HG03097 (cell line): Measurements from ENCODE around the gene TNFSF10.
A peak's percentile ranks its signal among the peaks of the same experiment; 100 is the strongest.
"Not testable (repeated sequence)": the region's sequence is repeated elsewhere in the genome, so short reads cannot be mapped to it uniquely, and the experiment has no call there.

Experiments
- ATAC-seq: cut with Tn5 transposase; IDR thresholded peaks from one replicate; pipeline ENCODE4 v1.9.1; 2021; ENCODE audit not compliant: unreplicated experiment, low FRiP score

TNFSF10 gene

DNA sequence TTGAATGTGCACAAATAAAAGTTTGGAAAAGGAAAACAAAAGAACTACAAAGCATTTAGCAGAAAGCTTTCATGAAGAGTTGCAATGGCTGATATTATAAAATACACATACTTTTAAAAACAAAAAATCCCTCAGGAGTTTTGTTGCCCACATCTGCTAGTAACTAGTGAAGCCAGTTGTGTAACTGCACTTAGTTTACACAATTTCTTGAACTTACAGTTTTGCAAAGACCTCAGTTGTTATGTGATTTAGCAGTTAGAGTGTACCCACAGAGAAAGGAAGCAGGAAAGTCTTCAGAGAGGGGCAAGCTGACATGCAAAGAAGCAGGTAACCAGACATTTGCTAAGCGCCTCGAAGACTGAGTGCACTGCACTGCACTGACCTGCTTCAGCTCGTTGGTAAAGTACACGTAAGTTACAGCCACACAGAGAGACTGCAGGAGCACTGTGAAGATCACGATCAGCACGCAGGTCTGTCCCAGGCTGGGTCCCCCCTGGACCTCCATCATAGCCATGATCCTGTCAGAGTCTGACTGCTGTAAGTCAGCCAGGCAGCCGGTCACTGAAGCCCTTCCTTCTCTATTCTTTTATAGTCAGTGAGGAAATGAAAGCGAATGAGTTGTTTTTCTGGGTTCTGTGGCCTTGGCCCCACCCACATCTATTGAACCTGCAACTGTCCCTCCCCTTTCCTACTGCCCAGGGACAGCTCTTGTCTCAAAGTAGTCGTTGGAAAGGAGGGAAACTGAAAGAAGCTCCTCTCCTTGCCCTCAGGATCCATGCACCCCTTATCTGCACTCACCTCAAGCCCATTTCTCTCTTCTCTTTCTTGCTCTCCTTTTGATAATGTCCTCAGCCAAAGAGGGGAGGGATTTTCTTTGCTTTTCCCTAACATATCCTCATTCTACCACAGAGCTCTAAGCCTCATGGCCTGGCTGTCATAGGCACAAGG, at the start of gene TNFSF10:
Gene TNFSF10 (minus strand): TSS at position 560 of the 948 bp plus-strand sequence. CDS start 46 bp downstream, at position 514.
- peak; percentile 83 for ATAC-seq

DNA sequence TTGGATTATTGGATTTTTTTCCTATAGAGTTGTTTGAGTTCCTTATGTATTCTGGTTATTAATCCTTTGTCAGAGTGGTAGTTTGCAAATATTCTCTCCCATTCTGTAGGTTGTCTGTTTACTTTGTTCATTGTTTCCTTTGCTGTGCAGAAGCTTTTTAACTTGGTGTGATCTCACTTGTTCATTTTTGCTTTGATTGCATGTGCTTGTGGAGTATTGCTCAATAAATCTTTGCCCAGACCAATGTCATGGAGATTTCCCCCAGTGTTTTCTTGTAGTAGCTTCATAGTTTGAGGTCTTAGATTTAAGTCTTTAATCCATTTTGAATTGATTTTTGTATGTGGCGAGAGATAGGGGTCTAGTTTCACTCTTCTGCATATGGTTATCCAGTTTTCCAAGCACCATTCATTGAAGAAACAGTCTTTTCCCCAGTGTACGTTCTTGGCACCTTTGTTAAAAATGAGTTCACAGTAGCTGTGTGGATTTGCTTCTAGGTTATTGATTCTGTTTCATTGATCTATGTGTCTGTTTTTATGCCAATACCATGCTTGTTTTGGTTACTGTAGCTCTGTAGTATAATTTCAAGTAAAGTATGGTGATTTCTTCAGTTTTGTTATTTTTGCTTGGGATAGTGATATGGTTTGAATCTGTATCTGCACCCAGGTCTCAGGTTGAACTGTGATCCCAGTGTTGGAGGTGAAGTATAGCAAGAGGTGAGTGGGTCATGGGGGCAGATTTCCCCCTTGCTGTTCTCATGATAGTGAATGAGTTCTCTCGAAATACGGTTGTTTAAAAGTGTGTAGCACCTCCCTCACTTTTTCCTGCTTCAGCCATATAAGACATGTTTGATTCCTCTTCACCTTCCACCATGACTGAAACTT, 46.1 kb upstream of the TNFSF10 start:
- no peak for ATAC-seq

- no peak for ATAC-seq
These were observed 45.5 kb upstream of the TNFSF10 start for GRCh38 chr3:172568701-172569100.

DNA sequence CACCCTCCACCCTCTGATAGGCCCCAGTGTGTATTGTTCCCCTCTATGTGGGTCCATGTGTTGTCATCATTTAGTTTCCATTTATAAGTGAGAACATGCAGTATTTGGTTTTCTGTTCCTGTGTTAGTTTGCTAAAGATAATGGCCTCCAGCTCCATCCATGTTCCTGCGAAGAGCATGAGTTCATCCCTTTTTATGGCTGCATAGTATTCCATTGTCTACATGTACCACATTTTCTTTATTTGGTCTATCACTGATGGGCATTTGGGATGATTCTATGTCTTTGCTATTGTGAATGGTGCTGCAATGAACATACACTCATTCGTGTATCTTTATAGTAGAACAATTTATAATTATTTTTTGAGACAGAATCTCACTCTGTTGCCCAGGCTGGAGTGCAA, 43.6 kb upstream of the TNFSF10 start:
- not testable (repeated sequence) for ATAC-seq

DNA sequence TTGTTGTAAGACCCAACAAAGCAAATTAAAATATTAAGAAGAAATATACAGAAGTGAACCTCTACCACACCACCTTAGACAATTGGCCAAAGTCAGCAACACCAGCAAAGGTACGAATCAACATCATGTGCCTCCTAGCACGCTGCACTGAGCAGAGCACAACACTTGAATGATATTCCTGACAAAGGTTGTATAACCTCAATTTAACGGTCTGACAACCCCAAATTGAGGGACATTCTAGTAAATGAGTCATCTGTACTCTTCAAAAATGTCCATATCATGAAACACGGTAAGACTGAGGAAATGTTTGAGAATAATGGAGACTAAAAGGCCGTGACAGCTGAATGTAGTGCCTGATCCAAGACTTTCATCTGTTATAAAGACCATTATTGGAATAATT, 41.3 kb upstream of the TNFSF10 start:
- ATAC-seq, result no peak

- no peak for ATAC-seq
These were observed 39.9 kb upstream of the TNFSF10 start for GRCh38 chr3:172562871-172563865.

DNA sequence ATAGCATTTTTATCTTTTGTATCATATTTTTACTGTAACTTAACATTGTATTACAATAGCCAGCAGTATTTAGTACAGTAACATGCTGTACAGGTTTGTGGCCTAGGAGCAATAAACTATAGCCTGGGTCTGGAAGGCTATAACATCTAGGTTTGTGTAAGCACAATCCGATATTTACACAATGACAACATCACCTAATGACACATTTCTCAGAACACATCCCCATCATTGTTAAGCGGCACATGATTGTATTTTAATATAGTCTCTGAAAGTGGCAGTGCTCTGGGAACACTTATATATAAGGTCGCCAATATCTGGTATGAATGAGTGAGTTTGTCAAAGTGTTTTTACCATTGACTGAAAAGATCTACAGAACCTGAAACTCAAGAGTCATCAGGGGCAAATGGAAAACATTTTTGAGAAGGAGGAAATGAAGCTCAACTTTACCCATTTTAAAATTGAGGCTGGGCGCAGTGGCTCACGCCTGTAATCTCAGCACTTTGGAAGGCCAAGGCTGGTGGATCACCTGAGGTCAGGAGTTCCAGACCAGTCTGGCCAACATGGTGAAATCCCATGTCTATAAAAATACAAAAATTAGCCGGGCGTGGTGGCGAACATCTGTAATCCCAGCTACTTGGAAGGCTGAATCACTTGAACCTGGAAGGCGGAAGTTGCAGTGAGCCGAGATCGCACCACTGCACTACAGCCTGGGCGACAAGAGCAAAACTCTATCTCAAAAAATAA, 38.8 kb upstream of the TNFSF10 start:
- no peak for ATAC-seq

GRCh38 chr3:172560586-172560985, 37.4 kb upstream of the TNFSF10 start:
- no peak for ATAC-seq

DNA sequence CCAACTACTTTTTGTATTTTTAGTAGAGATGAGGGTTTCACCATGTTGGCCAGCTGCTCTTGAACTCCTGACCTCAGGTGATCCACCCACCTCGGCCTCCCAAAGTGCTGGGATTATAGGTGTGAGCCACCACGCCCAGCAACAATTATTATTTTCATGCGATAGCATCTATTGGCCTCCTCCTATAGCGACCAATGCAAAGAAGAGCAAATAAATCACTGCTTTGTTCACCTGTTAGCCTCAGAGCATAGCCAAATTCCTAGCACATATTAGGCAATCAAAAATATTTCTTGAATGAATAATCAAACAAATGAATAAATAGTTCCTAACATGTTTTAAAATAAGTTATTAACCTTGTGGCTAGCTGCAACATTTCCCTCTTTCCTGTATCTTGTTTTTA, 36.8 kb upstream of the TNFSF10 start:
- no peak for ATAC-seq

- no peak for ATAC-seq
These were observed 35.8 kb upstream of the TNFSF10 start for GRCh38 chr3:172559020-172559419.

DNA sequence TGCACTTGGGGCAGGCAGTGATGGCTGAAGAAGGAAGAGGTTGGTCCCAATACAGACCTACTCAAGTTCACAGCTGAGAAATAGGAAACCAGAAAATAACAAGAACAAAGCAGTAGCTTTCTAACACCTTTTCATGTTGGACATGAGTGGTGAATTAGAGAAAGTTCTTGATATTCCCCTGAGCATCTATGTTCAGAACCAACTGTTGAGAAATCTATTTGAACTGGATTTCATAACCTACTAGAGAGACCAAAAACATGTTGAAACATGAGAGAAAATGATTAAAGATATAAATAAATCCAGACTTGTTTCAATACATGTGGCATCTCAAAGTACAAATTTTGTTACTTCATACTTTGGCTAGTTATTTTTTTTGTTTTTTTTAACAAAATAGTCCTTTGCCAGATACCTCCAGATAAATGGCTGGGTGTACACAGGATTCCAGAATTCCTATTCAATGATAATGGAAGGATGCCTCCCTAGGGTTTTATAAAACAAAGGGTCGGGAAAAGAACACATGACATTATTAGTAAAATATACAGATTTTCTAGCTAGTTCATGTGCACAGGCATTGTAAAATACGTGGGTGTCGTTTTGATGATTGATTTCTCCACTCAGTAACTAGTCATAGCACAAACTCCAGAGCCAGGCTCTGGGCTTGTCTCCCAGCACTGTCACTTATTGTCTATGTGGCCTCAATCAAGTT, 34.4 kb upstream of the TNFSF10 start:
- ATAC-seq, result no peak

DNA sequence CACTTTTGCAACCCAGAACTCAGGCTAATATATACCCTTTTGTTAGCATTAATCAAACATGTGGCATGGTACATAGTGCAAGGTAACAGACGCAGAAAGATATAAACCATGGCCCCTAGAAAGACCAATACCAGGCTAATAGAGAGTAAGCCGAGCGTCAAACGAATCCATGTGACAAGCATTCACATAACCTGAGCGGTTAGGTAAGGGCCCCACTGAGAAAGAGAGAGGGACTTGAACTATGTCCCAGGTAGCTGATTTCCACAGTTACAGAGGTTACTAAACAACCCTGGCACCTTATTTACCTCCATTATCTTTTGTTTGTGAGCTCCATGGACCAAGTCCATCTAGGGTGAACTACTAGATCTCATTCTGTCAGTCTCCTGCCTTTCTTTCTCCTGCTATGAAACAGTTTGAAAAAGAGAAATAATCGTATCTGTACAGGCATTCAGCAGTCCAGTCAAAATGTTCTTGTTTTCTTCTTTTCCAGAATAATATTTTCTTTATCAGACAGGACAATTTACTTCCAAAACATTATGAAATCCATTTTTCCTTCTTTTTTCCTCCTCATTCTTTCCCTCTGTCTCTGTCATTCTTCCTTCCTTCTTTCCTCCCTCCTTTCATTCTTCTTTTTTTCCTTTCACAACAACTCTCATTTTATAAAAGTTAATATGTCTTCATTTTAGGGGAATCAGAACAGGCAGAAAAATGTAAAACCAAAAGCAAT, 30.5 kb upstream of the TNFSF10 start:
- no peak for ATAC-seq

DNA sequence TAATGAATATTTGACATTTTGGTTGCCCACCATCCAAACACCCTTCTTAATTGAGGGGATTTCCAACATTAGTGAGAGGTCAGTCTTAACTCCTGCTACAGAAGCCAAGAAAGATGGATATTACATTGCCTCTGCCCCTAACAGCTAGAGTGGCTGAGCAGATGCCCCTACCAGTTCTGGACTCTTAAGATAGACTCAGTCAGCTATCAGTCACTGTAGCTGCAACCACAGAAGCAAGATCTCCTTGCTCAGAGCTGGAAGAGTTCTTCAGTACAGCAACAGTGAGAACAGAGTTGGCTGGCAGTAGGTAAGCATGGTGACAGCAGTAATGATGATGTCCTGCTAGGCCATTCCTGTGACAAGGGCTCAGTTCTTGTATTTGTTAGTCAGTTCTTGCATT, 29.4 kb upstream of the TNFSF10 start:
- no peak for ATAC-seq

DNA sequence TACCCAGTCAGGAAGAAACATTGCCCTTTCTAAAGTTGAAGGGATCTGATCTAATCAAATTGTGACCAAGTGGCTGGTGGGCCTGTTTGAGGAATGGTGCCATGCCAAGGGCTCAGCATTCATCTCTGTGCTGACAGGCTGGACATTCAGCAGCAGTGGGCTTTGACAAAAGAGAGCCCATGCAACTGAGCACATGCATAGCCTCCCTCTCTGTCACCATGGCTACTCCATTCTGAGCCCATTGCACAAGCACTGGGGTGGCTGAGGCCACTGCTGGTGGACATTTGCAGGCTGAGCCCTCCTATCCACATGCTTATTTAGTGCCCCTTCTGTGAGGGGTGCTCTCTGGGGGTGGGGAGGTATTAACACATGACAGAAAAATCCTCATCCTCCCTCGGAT, 28.6 kb upstream of the TNFSF10 start:
- ATAC-seq, result no peak

DNA sequence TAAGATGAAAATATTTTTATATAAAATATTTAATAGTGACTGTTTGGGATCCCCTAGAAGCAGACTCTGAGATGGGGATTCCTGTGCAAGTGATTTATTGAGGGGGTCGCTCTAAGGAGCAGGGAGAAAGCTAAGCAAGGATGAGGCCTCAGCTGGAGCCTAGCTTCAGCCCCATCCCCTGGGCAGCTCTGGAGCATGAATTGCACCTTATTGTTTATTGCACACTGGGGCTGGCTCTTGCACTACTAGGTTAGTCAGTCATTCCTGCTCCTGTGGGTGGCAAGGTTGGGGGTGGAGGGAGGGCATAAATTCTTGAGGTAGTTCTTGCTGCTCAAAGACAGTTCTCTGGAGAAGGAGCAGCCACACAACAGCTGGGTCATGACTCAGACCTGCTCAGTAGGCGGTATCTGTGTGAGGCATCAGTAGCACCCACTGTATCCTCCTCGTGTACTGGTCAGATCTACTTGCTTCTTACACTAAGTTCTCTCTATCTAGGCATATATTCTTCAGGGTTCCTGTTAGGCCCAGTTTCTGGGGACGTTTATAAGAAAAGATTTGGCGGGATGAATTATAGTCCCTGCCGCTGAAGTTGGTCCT, 27.2 kb upstream of the TNFSF10 start:
- no peak for ATAC-seq

- ATAC-seq, result no peak
These were observed 25.9 kb upstream of the TNFSF10 start for GRCh38 chr3:172549144-172549543.

GRCh38 chr3:172546628-172547214, 23.5 kb upstream of the TNFSF10 start:
- no peak for ATAC-seq
